GF-D8 (cell line): Measurements from ENCODE around the gene CPNE7.
"Not testable (repeated sequence)": the region's sequence is repeated elsewhere in the genome, so short reads cannot be mapped to it uniquely, and the experiment has no call there.

Experiments used
- DNase-seq: peaks from one replicate; lab custom pipeline; 2025; lab: John Stamatoyannopoulos, UW

CPNE7 gene

GRCh38 chr16:89623511-89624261 is 48.1 kb downstream of the CPNE7 start:
- no peak for DNase-seq

GRCh38 chr16:89624777-89625761 is 49.5 kb downstream of the CPNE7 start:
- no peak for DNase-seq

- no peak for DNase-seq
These were observed 54.5 kb downstream of the CPNE7 start for GRCh38 chr16:89629827-89630610.

GRCh38 chr16:89633064-89633631 is 57.6 kb downstream of the CPNE7 start:
- no peak for DNase-seq

- DNase-seq = not testable (repeated sequence)
These were observed 59.2 kb downstream of the CPNE7 start for GRCh38 chr16:89634463-89635385.

GRCh38 chr16:89636663-89637062 is 61.1 kb downstream of the CPNE7 start:
- DNase-seq = no peak

GRCh38 chr16:89637379-89637778 is 61.8 kb downstream of the CPNE7 start:
- no peak for DNase-seq

GRCh38 chr16:89638455-89638854 is 62.9 kb downstream of the CPNE7 start:
- DNase-seq = no peak

GRCh38 chr16:89639385-89639784 is 63.8 kb downstream of the CPNE7 start:
- no peak for DNase-seq

- DNase-seq = no peak
These were observed 66.0 kb downstream of the CPNE7 start for GRCh38 chr16:89641458-89642119.

GRCh38 chr16:89642574-89642973 is 67.0 kb downstream of the CPNE7 start:
- DNase-seq = no peak

GRCh38 chr16:89643769-89644300 is 68.3 kb downstream of the CPNE7 start:
- DNase-seq = no peak

GRCh38 chr16:89645122-89645521 is 69.6 kb downstream of the CPNE7 start:
- DNase-seq = no peak

- DNase-seq = no peak
These were observed 70.7 kb downstream of the CPNE7 start for GRCh38 chr16:89646270-89646669.
